Tibial nerve (tissue), 4 donors: ENCODE data around the gene PIEZO1. TPM values are rescaled to one million over a fixed set of nuclear protein-coding genes. Genes with fewer than 3 reads are reported as not detected.

Source experiments
- DNase-seq, 2 donors: peaks; one replicate each; pipeline ENCODE4 v3.0.0-alpha.2; 2019; ENCODE audit warnings: low spot score in 2 of 2
- H3K27ac ChIP-seq, 4 donors: fragments of 200-600 bp; sonication (generic) in 3 of 4; one replicate each; pipeline ENCODE4 v1.5.1; 2017 to 2019; ENCODE audit warnings: mild to moderate bottlenecking in 1 of 4
- H3K27me3 ChIP-seq, 2 donors: fragments of 200-600 bp; sonication (generic) in 1 of 2; one replicate each; pipeline versions ENCODE4 v1.5.1 to v1.6.0; 2017 to 2019
- H3K36me3 ChIP-seq, 3 donors: fragments of 200-600 bp; sonication (generic); one replicate each; pipeline ENCODE4 v1.5.1; 2018 to 2019
- H3K4me1 ChIP-seq, 4 donors: fragments of 200-600 bp; sonication (generic) in 3 of 4; one replicate each; pipeline ENCODE4 v1.5.1; 2017 to 2019
- H3K4me3 ChIP-seq, 4 donors: fragments of 200-600 bp; sonication (generic) in 3 of 4; one replicate each; pipeline ENCODE4 v1.5.1; 2017 to 2019; ENCODE audit warnings: mild to moderate bottlenecking in 1 of 4, moderate library complexity in 1 of 4
- H3K9me3 ChIP-seq, 4 donors: fragments of 200-600 bp; sonication (generic) in 3 of 4; one replicate each; pipeline ENCODE4 v1.5.1; 2017 to 2019
- EP300 ChIP-seq, 2 donors: sonication (generic); formaldehyde crosslinking; IDR thresholded peaks; one replicate each; pipeline ENCODE4 v1.6.1; 2017; ENCODE audit warnings: antibody characterized with exemption in 2 of 2, mild to moderate bottlenecking in 1 of 2
- POLR2A ChIP-seq, 2 donors: fragments of 450-650 bp; IDR thresholded peaks; one replicate each; pipeline ENCODE4 v1.6.1; 2017; ENCODE audit warnings: antibody characterized with exemption in 2 of 2, mild to moderate bottlenecking in 2 of 2, moderate library complexity in 2 of 2
- WGBS, 2 donors: methylation state at CpG; one replicate each; pipeline ENCODE4 v1.1.5; 2018; 5-methylcytosine and 5-hydroxymethylcytosine counted together
- total RNA-seq, 4 donors: library from RNA; depleted of rRNA; stranded (reverse); fragments of >200 nt; gene quantifications; one replicate each; pipeline ENCODE4 v1.1.0, GENCODE V29; 2016
- TF ChIP-seq, protein P1 (sequence below), 5 experiments: fragments of 200-600 bp in 3 of 5; fragments of 450-650 bp in 2 of 5; sonication (generic) in 3 of 5; IDR thresholded peaks; one replicate each; pipeline ENCODE4 v1.5.1; 2016 to 2019; ENCODE audit warnings: antibody characterized with exemption in 5 of 5, mild to moderate bottlenecking in 3 of 5, moderate library complexity in 2 of 5

PIEZO1 gene
- total RNA-seq, 4 donors from 2014 or later: 90.5 to 309 (median 165) TPM

- Histone ChIP-seq H3K27me3 (no peaks in the 10 kb centered on the region), H3K36me3 (no peaks in the 10 kb centered on the region), H3K27ac (peak overlapping the region in 1 of 4 donors; percentile 97), H3K4me1 (peaks cover 0 to 95% (median 61%) of the 10 kb centered on the region in 4 donors), H3K9me3 (no peaks in the 10 kb centered on the region), H3K4me3 (no peak overlapping the region)
- DNase-seq: no peak
- WGBS, 2 donors: 76 to 77% methylated on average over 32 to 34 of the region's 34 CpGs
- TF ChIP-seq EP300 (IDR thresholded peaks at IDR 0.05) (no peak), POLR2A (IDR thresholded peaks at IDR 0.05) (no peak)
- TF ChIP-seq, protein P1, sequence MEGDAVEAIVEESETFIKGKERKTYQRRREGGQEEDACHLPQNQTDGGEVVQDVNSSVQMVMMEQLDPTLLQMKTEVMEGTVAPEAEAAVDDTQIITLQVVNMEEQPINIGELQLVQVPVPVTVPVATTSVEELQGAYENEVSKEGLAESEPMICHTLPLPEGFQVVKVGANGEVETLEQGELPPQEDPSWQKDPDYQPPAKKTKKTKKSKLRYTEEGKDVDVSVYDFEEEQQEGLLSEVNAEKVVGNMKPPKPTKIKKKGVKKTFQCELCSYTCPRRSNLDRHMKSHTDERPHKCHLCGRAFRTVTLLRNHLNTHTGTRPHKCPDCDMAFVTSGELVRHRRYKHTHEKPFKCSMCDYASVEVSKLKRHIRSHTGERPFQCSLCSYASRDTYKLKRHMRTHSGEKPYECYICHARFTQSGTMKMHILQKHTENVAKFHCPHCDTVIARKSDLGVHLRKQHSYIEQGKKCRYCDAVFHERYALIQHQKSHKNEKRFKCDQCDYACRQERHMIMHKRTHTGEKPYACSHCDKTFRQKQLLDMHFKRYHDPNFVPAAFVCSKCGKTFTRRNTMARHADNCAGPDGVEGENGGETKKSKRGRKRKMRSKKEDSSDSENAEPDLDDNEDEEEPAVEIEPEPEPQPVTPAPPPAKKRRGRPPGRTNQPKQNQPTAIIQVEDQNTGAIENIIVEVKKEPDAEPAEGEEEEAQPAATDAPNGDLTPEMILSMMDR (IDR thresholded peaks at IDR 0.05): no peak
These were observed 7.3 kb downstream of the PIEZO1 start for GRCh38 chr16:88777471-88778270.

GRCh38 chr16:88775825-88776224, 9.2 kb downstream of the PIEZO1 start:
- Histone ChIP-seq H3K9me3 (no peaks in the 10 kb centered on the region), H3K4me1 (peaks cover 0 to 94% (median 55%) of the 10 kb centered on the region in 4 donors), H3K27ac (no peak overlapping the region), H3K4me3 (no peak overlapping the region), H3K27me3 (no peaks in the 10 kb centered on the region), H3K36me3 (no peaks in the 10 kb centered on the region)
- TF ChIP-seq, protein P1 (IDR thresholded peaks at IDR 0.05): no peak
- TF ChIP-seq POLR2A (IDR thresholded peaks at IDR 0.05) (no peak), EP300 (IDR thresholded peaks at IDR 0.05) (no peak)
- DNase-seq: no peak
- 81 to 86% methylated on average over 16 to 18 of the region's 18 CpGs for WGBS, 2 donors

DNA sequence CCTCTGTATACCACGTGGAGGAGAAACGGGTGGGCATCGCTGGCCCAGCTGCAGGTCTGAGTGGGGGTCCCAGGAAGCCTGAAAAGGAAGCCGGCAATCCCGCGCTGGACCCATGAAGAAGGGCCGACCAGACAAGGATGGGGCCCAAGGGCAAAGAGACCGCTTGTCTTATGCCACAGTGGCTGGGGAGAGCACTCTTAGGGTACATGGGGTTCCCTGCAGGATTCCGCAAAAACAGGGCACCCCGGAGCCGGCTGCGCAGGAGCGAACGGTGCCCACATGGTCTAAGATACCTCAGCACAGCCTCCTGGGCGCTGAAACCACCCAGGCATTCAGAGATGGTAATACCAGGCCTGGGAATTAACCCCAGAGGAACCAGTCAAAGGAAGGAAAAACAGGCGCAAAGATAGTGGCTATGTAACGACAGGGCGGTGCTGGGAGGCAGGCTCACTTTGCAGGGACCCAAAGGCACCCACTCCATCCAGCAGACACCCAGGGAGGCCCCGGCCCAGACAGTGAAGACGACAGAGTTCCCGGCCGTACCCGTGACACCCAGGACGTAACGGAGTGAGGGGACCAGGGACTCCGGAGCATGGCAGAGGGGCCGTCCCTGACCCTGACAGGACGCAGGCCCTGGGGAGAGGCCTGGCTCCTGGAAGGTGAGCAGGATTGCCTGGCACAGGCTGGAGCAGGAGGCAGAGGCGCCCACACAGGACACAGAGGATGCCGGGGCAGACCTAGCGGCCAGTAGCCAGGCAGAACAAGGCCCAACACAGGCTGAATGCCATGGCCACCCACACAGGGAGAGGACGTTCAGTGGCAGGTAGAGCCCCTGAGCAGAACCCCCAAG, 10.3 kb downstream of the PIEZO1 start:
- DNase-seq: no peak
- no peaks in the 10 kb centered on the region for H3K27me3 ChIP-seq
- no peaks in the 10 kb centered on the region for H3K36me3 ChIP-seq
- no peaks in the 10 kb centered on the region for H3K9me3 ChIP-seq
- peaks cover 0 to 94% (median 54%) of the 10 kb centered on the region in 4 donors for H3K4me1 ChIP-seq
- H3K27ac ChIP-seq: peak overlapping the region in 1 of 4 donors; percentile 81
- WGBS, 2 donors: 90 to 91% methylated on average over 32 of the region's 32 CpGs
- TF ChIP-seq, protein P1 (IDR thresholded peaks at IDR 0.05): no peak
- TF ChIP-seq POLR2A (IDR thresholded peaks at IDR 0.05): no peak
- H3K4me3 ChIP-seq: no peak overlapping the region

- Histone ChIP-seq H3K4me3 (no peak overlapping the region), H3K4me1 (peaks cover 0 to 94% (median 53%) of the 10 kb centered on the region in 4 donors), H3K36me3 (no peaks in the 10 kb centered on the region), H3K27me3 (no peaks in the 10 kb centered on the region), H3K27ac (peak overlapping the region in 2 of 4 donors; percentile 81 to 83), H3K9me3 (no peaks in the 10 kb centered on the region)
- 37 to 49% methylated on average over 10 to 11 of the region's 12 CpGs for WGBS, 2 donors
- no peak for DNase-seq
- TF ChIP-seq POLR2A (IDR thresholded peaks at IDR 0.05): no peak
- no peak for TF ChIP-seq EP300 (IDR thresholded peaks at IDR 0.05)
- TF ChIP-seq, protein P1 (IDR thresholded peaks at IDR 0.05): no peak
These were observed 11.2 kb downstream of the PIEZO1 start for GRCh38 chr16:88773812-88774291.
